GM12872 (cell line): ENCODE measurements around the gene ZNF823.

Source experiments
- CTCF ChIP-seq: IDR thresholded peaks from 3 replicates; pipeline ENCODE4 v1.5.1; 2011; ENCODE audit warnings: low read depth, mild to moderate bottlenecking, low read length, moderate library complexity; ENCODE audit not compliant: insufficient read depth

The ZNF823 gene

GRCh38 chr19:11769995-11770394 lies 31.2 kb upstream of the ZNF823 start:
- no peak for TF ChIP-seq CTCF

- TF ChIP-seq CTCF: no peak
Observed at GRCh38 chr19:11767633-11768133, 28.9 kb upstream of the ZNF823 start.

GRCh38 chr19:11766597-11767591 lies 28.1 kb upstream of the ZNF823 start, which contains the start of gene ZNF441:
TSS of gene ZNF441 (plus strand) at chr19:11767000. CDS start at chr19:11767194, 194 bp downstream.
- no peak for TF ChIP-seq CTCF

- TF ChIP-seq CTCF: no peak
Observed at GRCh38 chr19:11763611-11764010, 24.9 kb upstream of the ZNF823 start.

- TF ChIP-seq CTCF: no peak
Observed at GRCh38 chr19:11763117-11763516, 24.4 kb upstream of the ZNF823 start.

- no peak for TF ChIP-seq CTCF
Observed at GRCh38 chr19:11759805-11760204, 21.1 kb upstream of the ZNF823 start.

- no peak for TF ChIP-seq CTCF
Observed at GRCh38 chr19:11756965-11757364, 18.2 kb upstream of the ZNF823 start.
